A673 (cell line): Measurements from ENCODE around the gene KEL.

Experiments used
- EZH2 ChIP-seq: fragments of 200-600 bp; sonication (generic); IDR thresholded peaks from 2 replicates; pipeline ENCODE4 v1.6.1; 2017; ENCODE audit warnings: borderline replicate concordance, low read depth, mild to moderate bottlenecking, mixed read lengths, antibody characterized with exemption, low read length; ENCODE audit not compliant: poor library complexity, severe bottlenecking
- TF ChIP-seq, protein P1 (sequence below): fragments of 300-800, 200-600 bp; sonication (generic); conservative IDR thresholded peaks from 2 replicates; pipeline ENCODE4 v1.5.1; 2017; ENCODE audit warnings: low read depth, mild to moderate bottlenecking, antibody characterized with exemption, low read length, moderate library complexity, mixed read lengths

DNA sequence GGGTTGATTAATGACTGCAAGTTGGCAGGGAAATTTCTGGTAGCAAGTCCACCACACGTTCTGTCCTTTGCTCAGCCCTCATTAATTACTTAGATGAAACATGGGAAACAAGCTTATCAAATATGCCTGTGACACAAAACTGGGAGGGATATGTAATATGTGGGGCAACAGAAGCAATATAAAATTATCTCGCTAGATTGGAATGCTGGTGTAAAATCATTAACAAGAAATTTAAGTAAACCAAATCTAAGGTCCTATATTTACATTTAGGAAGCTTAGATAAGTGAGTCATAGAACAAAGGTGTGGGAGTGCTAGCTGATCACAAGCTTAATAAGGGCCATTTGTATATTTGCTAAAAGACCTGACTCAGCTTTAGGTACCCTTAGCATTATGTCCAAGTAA lies 52.1 kb downstream of the KEL start:
- TF ChIP-seq, protein P1, sequence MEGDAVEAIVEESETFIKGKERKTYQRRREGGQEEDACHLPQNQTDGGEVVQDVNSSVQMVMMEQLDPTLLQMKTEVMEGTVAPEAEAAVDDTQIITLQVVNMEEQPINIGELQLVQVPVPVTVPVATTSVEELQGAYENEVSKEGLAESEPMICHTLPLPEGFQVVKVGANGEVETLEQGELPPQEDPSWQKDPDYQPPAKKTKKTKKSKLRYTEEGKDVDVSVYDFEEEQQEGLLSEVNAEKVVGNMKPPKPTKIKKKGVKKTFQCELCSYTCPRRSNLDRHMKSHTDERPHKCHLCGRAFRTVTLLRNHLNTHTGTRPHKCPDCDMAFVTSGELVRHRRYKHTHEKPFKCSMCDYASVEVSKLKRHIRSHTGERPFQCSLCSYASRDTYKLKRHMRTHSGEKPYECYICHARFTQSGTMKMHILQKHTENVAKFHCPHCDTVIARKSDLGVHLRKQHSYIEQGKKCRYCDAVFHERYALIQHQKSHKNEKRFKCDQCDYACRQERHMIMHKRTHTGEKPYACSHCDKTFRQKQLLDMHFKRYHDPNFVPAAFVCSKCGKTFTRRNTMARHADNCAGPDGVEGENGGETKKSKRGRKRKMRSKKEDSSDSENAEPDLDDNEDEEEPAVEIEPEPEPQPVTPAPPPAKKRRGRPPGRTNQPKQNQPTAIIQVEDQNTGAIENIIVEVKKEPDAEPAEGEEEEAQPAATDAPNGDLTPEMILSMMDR: no peak
- TF ChIP-seq EZH2: no peak
